ENCODE results near the gene DAP.
A peak's percentile ranks its signal among the peaks of the same experiment; 100 is the strongest.

DAP gene

GRCh38 chr5:10761933-10762775 lies 1.1 kb upstream of the DAP start:
- no peaks in the 10 kb centered on the region for H3K36me3 ChIP-seq (ENCODE audit: control insufficient read depth in 5 of 5, insufficient read depth in 5 of 5, low read length in 5 of 5)
- no peaks in the 10 kb centered on the region for H3K27me3 ChIP-seq (ENCODE audit: control insufficient read depth in 5 of 5, insufficient read depth in 4 of 5, low read length in 5 of 5)
- peaks cover 3 to 24% (median 15%) of the 10 kb centered on the region in 5 donors for H3K4me1 ChIP-seq (ENCODE audit: control insufficient read depth in 5 of 5, insufficient read depth in 5 of 5, low read length in 5 of 5)
- peak overlapping the region; percentile 71 to 77 (median 74) for H3K4me3 ChIP-seq (ENCODE audit: low read depth in 1 of 5, low read length in 5 of 5)
- peak overlapping the region; percentile 74 for H3K27ac ChIP-seq (ENCODE audit: low read depth, low read length)
- no peaks in the 10 kb centered on the region for H3K9me3 ChIP-seq (ENCODE audit: control insufficient read depth in 5 of 5, low read length in 5 of 5)
- peak overlapping the region in 4 of 5 donors; percentile 65 to 88 (median 72) for H3K9ac ChIP-seq (ENCODE audit: low read length in 5 of 5)

DNA sequence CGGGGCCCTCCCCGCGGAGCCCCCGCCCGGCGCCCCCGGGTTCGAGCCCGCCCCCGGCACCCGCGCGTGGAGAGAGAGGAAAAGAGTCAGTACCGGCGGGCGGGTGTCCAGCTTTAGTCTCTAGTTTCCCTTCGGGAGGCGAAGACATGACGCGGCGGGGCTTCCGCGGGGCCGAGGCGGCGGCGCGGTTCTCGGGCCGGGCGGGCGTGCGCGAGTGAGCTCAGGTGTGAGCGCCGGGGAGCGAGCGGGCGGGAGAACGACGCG lies 181 bp downstream of the DAP start:
- H3K27me3 ChIP-seq (ENCODE audit: control insufficient read depth in 5 of 5, insufficient read depth in 4 of 5, low read length in 5 of 5) = no peaks in the 10 kb centered on the region
- peak overlapping the region; percentile 65 for H3K27ac ChIP-seq (ENCODE audit: low read depth, low read length)
- H3K36me3 ChIP-seq (ENCODE audit: control insufficient read depth in 5 of 5, insufficient read depth in 5 of 5, low read length in 5 of 5) = no peaks in the 10 kb centered on the region
- H3K4me3 ChIP-seq (ENCODE audit: low read depth in 1 of 5, low read length in 5 of 5) = peak overlapping the region in 4 of 5 donors; percentile 70 to 75 (median 72)
- H3K4me1 ChIP-seq (ENCODE audit: control insufficient read depth in 5 of 5, insufficient read depth in 5 of 5, low read length in 5 of 5) = peaks cover 3 to 24% (median 15%) of the 10 kb centered on the region in 5 donors
- H3K9me3 ChIP-seq (ENCODE audit: control insufficient read depth in 5 of 5, low read length in 5 of 5) = no peaks in the 10 kb centered on the region
- peak overlapping the region in 2 of 5 donors; percentile 58 to 63 for H3K9ac ChIP-seq (ENCODE audit: low read length in 5 of 5)

- peaks cover 3 to 24% (median 15%) of the 10 kb centered on the region in 5 donors for H3K4me1 ChIP-seq (ENCODE audit: control insufficient read depth in 5 of 5, insufficient read depth in 5 of 5, low read length in 5 of 5)
- H3K27me3 ChIP-seq (ENCODE audit: control insufficient read depth in 5 of 5, insufficient read depth in 4 of 5, low read length in 5 of 5) = no peaks in the 10 kb centered on the region
- peak overlapping the region; percentile 65 for H3K27ac ChIP-seq (ENCODE audit: low read depth, low read length)
- H3K4me3 ChIP-seq (ENCODE audit: low read depth in 1 of 5, low read length in 5 of 5) = peak overlapping the region; percentile 70 to 75 (median 72)
- H3K36me3 ChIP-seq (ENCODE audit: control insufficient read depth in 5 of 5, insufficient read depth in 5 of 5, low read length in 5 of 5) = peaks cover 0 to 1% (median 0%) of the 10 kb centered on the region in 5 donors
- H3K9me3 ChIP-seq (ENCODE audit: control insufficient read depth in 5 of 5, low read length in 5 of 5) = peaks cover 0 to under 1% (median 0%) of the 10 kb centered on the region in 5 donors
- peak overlapping the region; percentile 46 to 79 (median 63) for H3K9ac ChIP-seq (ENCODE audit: low read length in 5 of 5)
Measured at GRCh38 chr5:10760096-10760920, 726 bp downstream of the DAP start.

DNA sequence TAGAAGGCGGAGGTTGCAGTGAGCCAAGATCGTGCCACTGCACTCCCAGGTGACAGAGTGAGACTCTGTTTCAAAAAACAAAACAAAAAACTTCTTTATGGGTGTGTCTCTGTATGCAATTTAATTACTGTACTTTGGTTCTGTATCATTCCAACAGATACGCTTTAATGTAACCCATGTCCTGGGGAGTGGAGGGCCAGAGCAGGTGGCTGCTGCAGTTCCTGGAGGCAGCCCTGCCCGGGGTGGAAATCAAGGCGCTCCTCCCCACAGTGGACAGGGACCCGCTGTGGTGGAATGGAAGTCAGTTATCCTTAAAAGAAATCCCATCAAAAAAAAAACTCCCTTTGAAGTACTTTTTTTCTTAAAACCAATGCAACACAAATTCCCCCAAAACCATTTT lies 1.9 kb downstream of the DAP start:
- Histone ChIP-seq H3K27ac (ENCODE audit: low read depth, low read length) (no peak overlapping the region), H3K4me1 (ENCODE audit: control insufficient read depth in 5 of 5, insufficient read depth in 5 of 5, low read length in 5 of 5) (peaks cover 3 to 24% (median 15%) of the 10 kb centered on the region in 5 donors), H3K27me3 (ENCODE audit: control insufficient read depth in 5 of 5, insufficient read depth in 4 of 5, low read length in 5 of 5) (no peaks in the 10 kb centered on the region), H3K36me3 (ENCODE audit: control insufficient read depth in 5 of 5, insufficient read depth in 5 of 5, low read length in 5 of 5) (peaks cover 0 to 9% (median 2%) of the 10 kb centered on the region in 5 donors), H3K9me3 (ENCODE audit: control insufficient read depth in 5 of 5, low read length in 5 of 5) (peaks cover 0 to 6% (median 0%) of the 10 kb centered on the region in 5 donors), H3K9ac (ENCODE audit: low read length in 5 of 5) (no peak overlapping the region), H3K4me3 (ENCODE audit: low read depth in 1 of 5, low read length in 5 of 5) (no peak overlapping the region)

DNA sequence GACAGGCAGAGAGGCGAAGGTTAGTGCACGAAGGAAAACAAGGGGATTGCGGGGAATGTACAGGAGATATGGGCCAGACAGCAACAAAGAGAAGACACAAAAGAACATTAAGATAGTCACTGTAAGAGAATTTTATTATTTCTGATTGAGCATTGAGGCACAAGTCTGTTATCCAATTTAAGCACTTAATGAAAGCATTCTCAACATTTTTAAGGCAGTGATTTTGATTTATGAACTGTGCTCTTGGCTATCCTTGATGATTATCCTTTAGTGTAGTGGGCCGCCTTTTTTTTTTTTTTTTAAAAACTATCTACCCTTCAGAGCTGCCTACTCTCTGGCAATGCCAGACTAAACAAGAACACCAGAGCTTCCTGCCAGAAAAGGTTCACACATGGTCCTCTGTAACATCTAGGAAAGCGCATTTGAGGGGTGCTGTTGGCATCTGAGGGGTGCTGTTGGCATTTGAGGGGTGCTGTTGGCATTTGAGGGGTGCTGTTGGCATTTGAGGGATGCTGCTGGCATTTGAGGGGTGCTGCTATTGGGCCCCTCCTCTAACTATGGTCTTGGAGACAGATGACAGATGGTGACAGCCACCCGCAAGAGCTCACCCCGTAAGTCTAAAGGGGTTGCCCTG lies 3.0 kb downstream of the DAP start:
- Histone ChIP-seq H3K27ac (ENCODE audit: low read depth, low read length) (no peak overlapping the region), H3K9ac (ENCODE audit: low read length in 5 of 5) (no peak overlapping the region), H3K4me1 (ENCODE audit: control insufficient read depth in 5 of 5, insufficient read depth in 5 of 5, low read length in 5 of 5) (peaks cover 3 to 23% (median 15%) of the 10 kb centered on the region in 5 donors), H3K9me3 (ENCODE audit: control insufficient read depth in 5 of 5, low read length in 5 of 5) (peaks cover 0 to 6% (median 0%) of the 10 kb centered on the region in 5 donors), H3K36me3 (ENCODE audit: control insufficient read depth in 5 of 5, insufficient read depth in 5 of 5, low read length in 5 of 5) (peaks cover 2 to 12% (median 7%) of the 10 kb centered on the region in 5 donors), H3K27me3 (ENCODE audit: control insufficient read depth in 5 of 5, insufficient read depth in 4 of 5, low read length in 5 of 5) (no peaks in the 10 kb centered on the region), H3K4me3 (ENCODE audit: low read depth in 1 of 5, low read length in 5 of 5) (no peak overlapping the region)

- Histone ChIP-seq H3K9ac (ENCODE audit: low read length in 5 of 5) (no peak overlapping the region), H3K9me3 (ENCODE audit: control insufficient read depth in 5 of 5, low read length in 5 of 5) (peaks cover 0 to 6% (median 0%) of the 10 kb centered on the region in 5 donors), H3K27me3 (ENCODE audit: control insufficient read depth in 5 of 5, insufficient read depth in 4 of 5, low read length in 5 of 5) (no peaks in the 10 kb centered on the region), H3K4me1 (ENCODE audit: control insufficient read depth in 5 of 5, insufficient read depth in 5 of 5, low read length in 5 of 5) (peaks cover 3 to 15% (median 14%) of the 10 kb centered on the region in 5 donors), H3K36me3 (ENCODE audit: control insufficient read depth in 5 of 5, insufficient read depth in 5 of 5, low read length in 5 of 5) (peaks cover 2 to 18% (median 13%) of the 10 kb centered on the region in 5 donors), H3K27ac (ENCODE audit: low read depth, low read length) (no peak overlapping the region), H3K4me3 (ENCODE audit: low read depth in 1 of 5, low read length in 5 of 5) (no peak overlapping the region)
Measured at GRCh38 chr5:10757043-10757442, 4.0 kb downstream of the DAP start.

GRCh38 chr5:10756549-10756948 lies 4.5 kb downstream of the DAP start:
- no peak overlapping the region for H3K4me3 ChIP-seq (ENCODE audit: low read depth in 1 of 5, low read length in 5 of 5)
- H3K27ac ChIP-seq (ENCODE audit: low read depth, low read length) = no peak overlapping the region
- no peak overlapping the region for H3K9ac ChIP-seq (ENCODE audit: low read length in 5 of 5)
- no peaks in the 10 kb centered on the region for H3K27me3 ChIP-seq (ENCODE audit: control insufficient read depth in 5 of 5, insufficient read depth in 4 of 5, low read length in 5 of 5)
- peaks cover 0 to 6% (median 0%) of the 10 kb centered on the region in 5 donors for H3K9me3 ChIP-seq (ENCODE audit: control insufficient read depth in 5 of 5, low read length in 5 of 5)
- H3K4me1 ChIP-seq (ENCODE audit: control insufficient read depth in 5 of 5, insufficient read depth in 5 of 5, low read length in 5 of 5) = peaks cover 3 to 10% (median 9%) of the 10 kb centered on the region in 5 donors
- H3K36me3 ChIP-seq (ENCODE audit: control insufficient read depth in 5 of 5, insufficient read depth in 5 of 5, low read length in 5 of 5) = peaks cover 2 to 18% (median 13%) of the 10 kb centered on the region in 5 donors

DNA sequence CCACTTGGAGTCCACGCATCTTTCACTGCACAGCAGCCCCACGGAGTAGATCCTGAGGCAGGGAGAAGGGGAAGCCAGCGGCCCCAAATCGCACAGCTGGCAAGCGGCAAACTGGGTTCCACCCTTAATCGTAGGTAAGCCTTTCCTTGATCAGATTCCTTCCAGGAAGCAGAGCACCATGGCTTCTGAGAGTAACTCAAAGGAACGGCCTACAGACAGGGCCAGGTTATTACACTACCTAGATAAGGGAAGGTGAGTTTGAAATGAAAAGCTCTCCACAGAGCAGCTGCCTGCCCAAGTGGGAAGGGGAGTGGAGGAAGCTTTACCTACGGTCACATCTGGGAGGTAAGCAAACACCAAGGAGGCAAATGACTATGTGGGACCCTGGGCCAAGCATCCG lies 7.9 kb downstream of the DAP start:
- H3K27me3 ChIP-seq (ENCODE audit: control insufficient read depth in 5 of 5, insufficient read depth in 4 of 5, low read length in 5 of 5) = no peaks in the 10 kb centered on the region
- H3K27ac ChIP-seq (ENCODE audit: low read depth, low read length) = no peak overlapping the region
- peaks cover 2 to 27% (median 19%) of the 10 kb centered on the region in 5 donors for H3K36me3 ChIP-seq (ENCODE audit: control insufficient read depth in 5 of 5, insufficient read depth in 5 of 5, low read length in 5 of 5)
- H3K4me3 ChIP-seq (ENCODE audit: low read depth in 1 of 5, low read length in 5 of 5) = no peak overlapping the region
- peaks cover 0 to 6% (median 0%) of the 10 kb centered on the region in 5 donors for H3K9me3 ChIP-seq (ENCODE audit: control insufficient read depth in 5 of 5, low read length in 5 of 5)
- H3K9ac ChIP-seq (ENCODE audit: low read length in 5 of 5) = no peak overlapping the region
- no peaks in the 10 kb centered on the region for H3K4me1 ChIP-seq (ENCODE audit: control insufficient read depth in 5 of 5, insufficient read depth in 5 of 5, low read length in 5 of 5)

DNA sequence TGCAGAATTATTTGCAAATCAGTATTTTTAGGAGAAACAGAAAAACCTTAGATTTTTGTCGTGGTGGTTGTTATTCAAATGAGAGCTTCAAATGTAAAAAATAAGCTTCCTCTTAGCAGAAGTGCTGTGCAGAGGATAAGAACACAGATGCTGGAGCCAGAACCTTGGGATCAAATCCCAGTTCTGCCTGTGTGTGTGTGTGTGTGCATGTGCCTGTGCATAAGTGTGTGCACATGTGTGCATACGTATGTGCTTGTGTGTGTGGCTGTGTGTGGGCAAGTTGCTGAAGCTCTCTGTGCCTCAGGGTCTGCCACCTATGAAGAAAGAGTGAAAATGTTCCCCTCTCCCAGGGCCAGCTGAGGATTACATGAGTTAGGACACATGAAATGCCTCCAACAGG lies 8.6 kb downstream of the DAP start:
- H3K4me3 ChIP-seq (ENCODE audit: low read depth in 1 of 5, low read length in 5 of 5) = no peak overlapping the region
- H3K27ac ChIP-seq (ENCODE audit: low read depth, low read length) = no peak overlapping the region
- H3K27me3 ChIP-seq (ENCODE audit: control insufficient read depth in 5 of 5, insufficient read depth in 4 of 5, low read length in 5 of 5) = no peaks in the 10 kb centered on the region
- peaks cover 0 to 6% (median 0%) of the 10 kb centered on the region in 5 donors for H3K9me3 ChIP-seq (ENCODE audit: control insufficient read depth in 5 of 5, low read length in 5 of 5)
- H3K9ac ChIP-seq (ENCODE audit: low read length in 5 of 5) = no peak overlapping the region
- H3K4me1 ChIP-seq (ENCODE audit: control insufficient read depth in 5 of 5, insufficient read depth in 5 of 5, low read length in 5 of 5) = no peaks in the 10 kb centered on the region
- peaks cover 2 to 35% (median 23%) of the 10 kb centered on the region in 5 donors for H3K36me3 ChIP-seq (ENCODE audit: control insufficient read depth in 5 of 5, insufficient read depth in 5 of 5, low read length in 5 of 5)
